Endothelial cell of umbilical vein (primary cell): ENCODE measurements around the gene CD3G. TPM values are rescaled to one million over a fixed set of nuclear protein-coding genes. Genes with fewer than 3 reads are reported as not detected.

Experiments used
- BruUV-seq: library from RNA; stranded (reverse); fragments of 400-500 nt; replicated peaks from 2 replicates; lab custom pipeline; 2021; lab: Mats Ljungman, UMichigan
- CTCF ChIA-PET: fragments of 300-600, 350-600 bp; sonication (Branson Sonifier 250); formaldehyde crosslinking; loops from one replicate; lab custom pipeline; 2021; ENCODE audit warnings: antibody characterized with exemption, inconsistent platforms; lab: Charles Lee
- POLR2A ChIA-PET: fragments of 300-600, 350-600 bp; sonication (Branson Sonifier 250); formaldehyde crosslinking; loops from one replicate; lab custom pipeline; 2021; ENCODE audit warnings: antibody characterized with exemption, inconsistent platforms; lab: Charles Lee
- DNase-seq: peaks from one replicate; pipeline ENCODE4 v3.0.0-alpha.2; 2011; ENCODE audit warnings: low read depth, low spot score
- FAIRE-seq: peaks from 2 replicates; lab custom pipeline; 2011; peaks lifted over from hg19 to GRCh38; lab: Jason Lieb, UNC
- H2AFZ ChIP-seq: 2 replicates; pipeline ENCODE4 v1.6.0; 2012; ENCODE audit warnings: low read depth, low read length, control low read depth, inconsistent platforms
- H3K27ac ChIP-seq: 2 replicates; pipeline ENCODE4 v1.5.1; 2011; ENCODE audit warnings: low read depth, mild to moderate bottlenecking, control low read depth, low read length, moderate library complexity; ENCODE audit not compliant: insufficient read depth
- H3K27me3 ChIP-seq, 2 experiments: 2 replicates each; pipeline versions ENCODE4 v1.6.0 to v1.6.1; 2011; ENCODE audit warnings: low read length in 2 of 2, mixed read lengths in 1 of 2; ENCODE audit not compliant: control insufficient read depth in 2 of 2, insufficient read depth in 2 of 2
- H3K36me3 ChIP-seq, 2 experiments: 2 replicates in 1 of 2; 3 replicates in 1 of 2; pipeline ENCODE4 v1.5.1; 2011; ENCODE audit warnings: low read length in 2 of 2, mild to moderate bottlenecking in 1 of 2, moderate library complexity in 1 of 2; ENCODE audit not compliant: control insufficient read depth in 2 of 2, insufficient read depth in 2 of 2; ENCODE audit errors: extremely low read depth in 1 of 2
- H3K4me1 ChIP-seq: 3 replicates; pipeline ENCODE4 v1.5.1; 2011; ENCODE audit warnings: mild to moderate bottlenecking, low read length; ENCODE audit not compliant: control insufficient read depth, insufficient read depth; ENCODE audit errors: extremely low read depth
- H3K4me2 ChIP-seq: 2 replicates; pipeline ENCODE4 v1.6.1; 2011; ENCODE audit warnings: low read length, control low read depth, mixed read lengths; ENCODE audit not compliant: insufficient read depth
- H3K4me3 ChIP-seq, 3 experiments: fragments of 200-600 bp in 1 of 3; sonication (generic), shearing (Covaris generic) in 1 of 3; replicated peaks in 1 of 3; 2 replicates each; pipeline ENCODE4 v1.5.1; 2011 to 2016; ENCODE audit warnings: control low read depth in 3 of 3, low read length in 3 of 3, mild to moderate bottlenecking in 2 of 3, inconsistent platforms in 1 of 3, low read depth in 1 of 3, moderate library complexity in 1 of 3; ENCODE audit not compliant: insufficient read depth in 1 of 3
- H3K79me2 ChIP-seq: 2 replicates; pipeline ENCODE4 v1.6.0; 2012; ENCODE audit warnings: low read length, inconsistent platforms; ENCODE audit not compliant: control insufficient read depth, insufficient read depth
- H3K9ac ChIP-seq: replicated peaks from 2 replicates; pipeline ENCODE3; 2011; ENCODE audit warnings: low read length, control low read depth; ENCODE audit not compliant: insufficient read depth; ENCODE audit errors: extremely low read depth
- H3K9me1 ChIP-seq: replicated peaks from 3 replicates; pipeline ENCODE4 v1.6.0; 2011; ENCODE audit warnings: mild to moderate bottlenecking, low read length; ENCODE audit not compliant: control insufficient read depth, insufficient read depth; ENCODE audit errors: extremely low read depth
- H3K9me3 ChIP-seq: replicated peaks from 2 replicates; pipeline ENCODE4 v1.5.1; 2012; ENCODE audit warnings: low read length, inconsistent platforms; ENCODE audit not compliant: control insufficient read depth, insufficient read depth
- H4K20me1 ChIP-seq: replicated peaks from 2 replicates; pipeline ENCODE3; 2011; ENCODE audit warnings: mild to moderate bottlenecking, low read length; ENCODE audit not compliant: control insufficient read depth, insufficient read depth; ENCODE audit errors: extremely low read depth
- EZH2 ChIP-seq: IDR thresholded peaks from 2 replicates; pipeline ENCODE4 v1.6.1; 2012; ENCODE audit warnings: borderline replicate concordance, low read depth, mild to moderate bottlenecking, moderate library complexity, low read length, inconsistent platforms; ENCODE audit not compliant: severe bottlenecking
- FOS ChIP-seq: IDR thresholded peaks from 2 replicates; pipeline ENCODE4 v1.6.1; 2011; ENCODE audit warnings: mild to moderate bottlenecking, low read length, moderate library complexity, borderline replicate concordance; ENCODE audit not compliant: insufficient read depth
- GATA2 ChIP-seq: IDR thresholded peaks from 2 replicates; pipeline ENCODE4 v1.7.0; 2011; ENCODE audit warnings: low read depth, mild to moderate bottlenecking, moderate library complexity, mixed read lengths, low read length; ENCODE audit not compliant: insufficient read length, insufficient read depth
- JUN ChIP-seq: IDR thresholded peaks from 2 replicates; pipeline ENCODE4 v1.6.1; 2011; ENCODE audit warnings: borderline replicate concordance, low read depth; ENCODE audit not compliant: insufficient read length, insufficient read depth
- MYC ChIP-seq: IDR thresholded peaks from one replicate; pipeline ENCODE4 v1.6.1; 2011; ENCODE audit warnings: mild to moderate bottlenecking, low read depth, low read length
- POLR2A ChIP-seq: IDR thresholded peaks from 2 replicates; pipeline ENCODE4 v1.6.1; 2012; ENCODE audit warnings: low read depth, mild to moderate bottlenecking, control low read depth, low read length
- POLR2AphosphoS5 ChIP-seq: IDR thresholded peaks from 2 replicates; pipeline ENCODE4 v1.6.1; 2012; ENCODE audit warnings: low read depth, mild to moderate bottlenecking, control low read depth, low read length, moderate library complexity; ENCODE audit not compliant: insufficient read depth
- dilution Hi-C: fragments of 300-500 bp; cut with MboI; formaldehyde crosslinking; loops from one replicate; pipeline ENCODE4 v1.15.0; 2019; ENCODE audit warnings: low sequenced_read_pairs; ENCODE audit not compliant: extremely low pct_ligation_motif_present
- intact Hi-C: fragments of 100-400 bp; cut with micrococcal nuclease; formaldehyde crosslinking; loops from one replicate; pipeline ENCODE4 v1.10.0; 2022
- polyA plus RNA-seq, 4 experiments: library from polyadenylated mRNA; depleted of rRNA in 3 of 4; stranded (reverse) in 3 of 4; unstranded in 1 of 4; fragments of >200 nt; gene quantifications; 2 replicates each; pipeline versions ENCODE4 v1.2.1 to v1.2.3, GENCODE V29; 2011 to 2012; ENCODE audit warnings: missing spikeins in 1 of 4
- total RNA-seq: library from RNA; stranded (reverse); gene quantifications from 2 replicates; pipeline ENCODE4 v1.2.3, GENCODE V29; 2021
- TF ChIP-seq, protein P1 (sequence below), 2 donors: IDR thresholded peaks; 1 replicate in 1 of 2; 2 replicates in 1 of 2; pipeline ENCODE4 v1.5.1; 2011; ENCODE audit warnings: low read length in 2 of 2, mild to moderate bottlenecking in 2 of 2, moderate library complexity in 2 of 2, control low read depth in 1 of 2, inconsistent platforms in 1 of 2, low read depth in 1 of 2; ENCODE audit not compliant: insufficient read depth in 1 of 2; ENCODE audit errors: extremely low read depth in 1 of 2
- TF ChIP-seq, protein P2 (sequence below): IDR thresholded peaks from 2 replicates; pipeline ENCODE4 v1.6.1; 2011; ENCODE audit not compliant: insufficient read depth, insufficient read length

Gene CD3G
- total and polyA plus RNA-seq, 2 donors (not counting 3 experiments of a cell fraction or from before 2014, with no cell fraction given), result not detected

DNA sequence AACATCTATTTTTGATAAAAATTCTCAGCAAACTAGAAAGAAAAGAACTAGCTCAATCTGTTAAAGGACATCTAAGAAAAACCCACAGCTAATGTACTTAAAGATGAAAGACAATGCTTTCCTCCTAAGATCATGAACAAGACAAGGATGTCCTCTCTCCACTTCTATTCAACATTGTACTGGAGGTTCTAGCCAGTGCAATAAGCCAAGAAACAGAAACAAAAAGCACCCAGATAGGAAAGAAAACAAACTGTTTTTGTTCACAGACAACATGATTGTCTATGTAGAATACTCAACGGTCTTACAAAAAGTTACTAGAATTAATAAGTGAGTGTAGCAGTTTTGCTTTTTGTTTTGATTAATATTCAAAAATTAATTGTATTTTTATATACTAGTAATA is 9.4 kb upstream of the CD3G start:
- H3K4me2 ChIP-seq, result no peak overlapping the region
- no peaks in the 10 kb centered on the region for H4K20me1 ChIP-seq
- no peak overlapping the region for H3K27ac ChIP-seq
- peaks cover 0 to 7% of the 10 kb centered on the region in 2 experiments for H3K27me3 ChIP-seq
- no peaks in the 10 kb centered on the region for H3K79me2 ChIP-seq
- DNase-seq, result no peak
- dilution Hi-C loops, result no loop called here
- no peak overlapping the region for H2AFZ ChIP-seq
- CTCF ChIA-PET, result no interaction called here
- no peaks in the 10 kb centered on the region for H3K4me1 ChIP-seq
- intact Hi-C loops, result no loop called here
- no peak for FAIRE-seq
- TF ChIP-seq, protein P1, sequence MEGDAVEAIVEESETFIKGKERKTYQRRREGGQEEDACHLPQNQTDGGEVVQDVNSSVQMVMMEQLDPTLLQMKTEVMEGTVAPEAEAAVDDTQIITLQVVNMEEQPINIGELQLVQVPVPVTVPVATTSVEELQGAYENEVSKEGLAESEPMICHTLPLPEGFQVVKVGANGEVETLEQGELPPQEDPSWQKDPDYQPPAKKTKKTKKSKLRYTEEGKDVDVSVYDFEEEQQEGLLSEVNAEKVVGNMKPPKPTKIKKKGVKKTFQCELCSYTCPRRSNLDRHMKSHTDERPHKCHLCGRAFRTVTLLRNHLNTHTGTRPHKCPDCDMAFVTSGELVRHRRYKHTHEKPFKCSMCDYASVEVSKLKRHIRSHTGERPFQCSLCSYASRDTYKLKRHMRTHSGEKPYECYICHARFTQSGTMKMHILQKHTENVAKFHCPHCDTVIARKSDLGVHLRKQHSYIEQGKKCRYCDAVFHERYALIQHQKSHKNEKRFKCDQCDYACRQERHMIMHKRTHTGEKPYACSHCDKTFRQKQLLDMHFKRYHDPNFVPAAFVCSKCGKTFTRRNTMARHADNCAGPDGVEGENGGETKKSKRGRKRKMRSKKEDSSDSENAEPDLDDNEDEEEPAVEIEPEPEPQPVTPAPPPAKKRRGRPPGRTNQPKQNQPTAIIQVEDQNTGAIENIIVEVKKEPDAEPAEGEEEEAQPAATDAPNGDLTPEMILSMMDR (IDR thresholded peaks at IDR 0.05; ENCODE audit: extremely low read depth in 1 of 2, insufficient read depth in 1 of 2, low read depth in 1 of 2, low read length in 2 of 2), result no peak
- no peak for TF ChIP-seq EZH2
- TF ChIP-seq POLR2A, result no peak
- no peak for TF ChIP-seq JUN
- no peak for TF ChIP-seq MYC
- TF ChIP-seq POLR2AphosphoS5, result no peak
- no peak for TF ChIP-seq GATA2
- TF ChIP-seq FOS, result no peak
- TF ChIP-seq, protein P2, sequence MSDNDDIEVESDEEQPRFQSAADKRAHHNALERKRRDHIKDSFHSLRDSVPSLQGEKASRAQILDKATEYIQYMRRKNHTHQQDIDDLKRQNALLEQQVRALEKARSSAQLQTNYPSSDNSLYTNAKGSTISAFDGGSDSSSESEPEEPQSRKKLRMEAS, result no peak
- POLR2A ChIA-PET, result no interaction called here
- BruUV-seq, result no TSS peak
- no peaks in the 10 kb centered on the region for H3K9me3 ChIP-seq
- no peaks in the 10 kb centered on the region for H3K9me1 ChIP-seq
- H3K36me3 ChIP-seq, result no peaks in the 10 kb centered on the region
- no peak overlapping the region for H3K4me3 ChIP-seq
- H3K9ac ChIP-seq, result no peak overlapping the region
